Measurements from ENCODE around the gene PPP6R1.

DNA sequence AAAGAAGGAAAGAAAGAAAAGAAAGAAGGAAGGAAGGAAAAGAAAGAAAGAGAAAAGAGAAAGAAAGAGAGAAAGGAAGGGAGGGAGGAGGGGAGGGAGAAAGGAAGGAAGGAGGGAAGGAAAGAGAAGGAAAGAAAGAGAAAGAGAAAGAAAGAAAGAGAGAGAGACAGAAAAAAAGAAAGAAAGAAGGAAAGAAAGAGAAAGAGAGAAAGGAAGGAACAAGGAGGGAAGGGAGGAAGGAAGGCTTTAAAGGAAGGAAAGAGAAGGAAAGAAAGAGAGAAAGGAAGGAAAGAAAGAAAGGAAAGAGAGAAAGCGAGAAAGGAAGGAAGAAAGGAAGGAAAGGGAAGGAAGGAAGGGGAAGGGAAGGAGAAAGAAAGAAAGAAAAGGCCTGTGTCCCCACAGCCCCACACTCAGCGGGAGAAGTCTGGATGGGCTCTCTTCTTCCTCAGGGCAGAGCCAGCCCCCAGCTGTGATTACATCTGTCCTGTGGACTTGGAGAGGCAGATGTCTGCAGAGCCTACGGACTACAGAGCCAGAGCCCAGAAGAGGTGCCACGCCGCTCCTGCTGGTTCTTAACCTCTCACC lies 59.1 kb downstream of the PPP6R1 start:
- TF ChIP-seq, protein P1, sequence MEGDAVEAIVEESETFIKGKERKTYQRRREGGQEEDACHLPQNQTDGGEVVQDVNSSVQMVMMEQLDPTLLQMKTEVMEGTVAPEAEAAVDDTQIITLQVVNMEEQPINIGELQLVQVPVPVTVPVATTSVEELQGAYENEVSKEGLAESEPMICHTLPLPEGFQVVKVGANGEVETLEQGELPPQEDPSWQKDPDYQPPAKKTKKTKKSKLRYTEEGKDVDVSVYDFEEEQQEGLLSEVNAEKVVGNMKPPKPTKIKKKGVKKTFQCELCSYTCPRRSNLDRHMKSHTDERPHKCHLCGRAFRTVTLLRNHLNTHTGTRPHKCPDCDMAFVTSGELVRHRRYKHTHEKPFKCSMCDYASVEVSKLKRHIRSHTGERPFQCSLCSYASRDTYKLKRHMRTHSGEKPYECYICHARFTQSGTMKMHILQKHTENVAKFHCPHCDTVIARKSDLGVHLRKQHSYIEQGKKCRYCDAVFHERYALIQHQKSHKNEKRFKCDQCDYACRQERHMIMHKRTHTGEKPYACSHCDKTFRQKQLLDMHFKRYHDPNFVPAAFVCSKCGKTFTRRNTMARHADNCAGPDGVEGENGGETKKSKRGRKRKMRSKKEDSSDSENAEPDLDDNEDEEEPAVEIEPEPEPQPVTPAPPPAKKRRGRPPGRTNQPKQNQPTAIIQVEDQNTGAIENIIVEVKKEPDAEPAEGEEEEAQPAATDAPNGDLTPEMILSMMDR (IDR thresholded peaks at IDR 0.05 in 4 of 5, conservative IDR thresholded peaks at IDR 0.05 in 1 of 5): no peak
- TF ChIP-seq POLR2A (IDR thresholded peaks at IDR 0.05): no peak

Data from gastrocnemius medialis (tissue), 4 donors.